ENCODE measurements around the gene TAS2R46. TPM values are rescaled to one million over a fixed set of nuclear protein-coding genes. Genes with fewer than 3 reads are reported as not detected.

TAS2R46 gene
- total RNA-seq, 2 donors from 2014 or later, result 0.67 TPM; not detected in 1

- no peak within 1 kb of the TSS for H3K27ac ChIP-seq
- no peak for DNase-seq (ENCODE audit: low spot score)
These were observed 30.8 kb downstream of the TAS2R46 start, which contains the start of gene TAS2R31 for GRCh38 chr12:11031307-11031706. TSS of gene TAS2R31 (minus strand) at chr12:11031407. CDS start at chr12:11031335, 72 bp downstream.

DNA sequence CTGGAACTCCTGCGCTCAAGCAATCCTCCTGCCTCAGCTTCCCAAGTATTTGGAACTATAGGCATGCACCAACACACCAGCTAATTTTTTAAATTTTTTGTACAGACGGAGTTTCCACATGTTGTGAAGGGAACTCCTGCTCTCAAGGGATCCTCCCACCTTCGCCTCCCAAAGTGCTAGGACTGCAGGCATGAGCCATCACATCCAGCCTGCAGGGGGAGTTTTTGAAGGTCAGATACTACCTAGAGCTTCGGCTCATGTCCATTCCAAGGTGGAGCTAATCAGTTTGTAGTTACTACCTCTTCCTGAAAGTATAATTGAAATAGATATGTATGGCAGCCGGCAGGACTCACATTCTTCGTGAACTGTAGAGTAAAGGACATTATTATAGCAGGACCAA lies 36.0 kb downstream of the TAS2R46 start:
- TF ChIP-seq, protein P1, sequence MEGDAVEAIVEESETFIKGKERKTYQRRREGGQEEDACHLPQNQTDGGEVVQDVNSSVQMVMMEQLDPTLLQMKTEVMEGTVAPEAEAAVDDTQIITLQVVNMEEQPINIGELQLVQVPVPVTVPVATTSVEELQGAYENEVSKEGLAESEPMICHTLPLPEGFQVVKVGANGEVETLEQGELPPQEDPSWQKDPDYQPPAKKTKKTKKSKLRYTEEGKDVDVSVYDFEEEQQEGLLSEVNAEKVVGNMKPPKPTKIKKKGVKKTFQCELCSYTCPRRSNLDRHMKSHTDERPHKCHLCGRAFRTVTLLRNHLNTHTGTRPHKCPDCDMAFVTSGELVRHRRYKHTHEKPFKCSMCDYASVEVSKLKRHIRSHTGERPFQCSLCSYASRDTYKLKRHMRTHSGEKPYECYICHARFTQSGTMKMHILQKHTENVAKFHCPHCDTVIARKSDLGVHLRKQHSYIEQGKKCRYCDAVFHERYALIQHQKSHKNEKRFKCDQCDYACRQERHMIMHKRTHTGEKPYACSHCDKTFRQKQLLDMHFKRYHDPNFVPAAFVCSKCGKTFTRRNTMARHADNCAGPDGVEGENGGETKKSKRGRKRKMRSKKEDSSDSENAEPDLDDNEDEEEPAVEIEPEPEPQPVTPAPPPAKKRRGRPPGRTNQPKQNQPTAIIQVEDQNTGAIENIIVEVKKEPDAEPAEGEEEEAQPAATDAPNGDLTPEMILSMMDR (IDR thresholded peaks at IDR 0.05), result no peak
- Histone ChIP-seq H3K27me3 (no peaks in the 10 kb centered on the region), H3K36me3 (no peaks in the 10 kb centered on the region), H3K4me1 (no peaks in the 10 kb centered on the region), H3K9me3 (no peaks in the 10 kb centered on the region), H3K27ac (no peak overlapping the region), H3K4me3 (no peak overlapping the region)
- DNase-seq (ENCODE audit: low spot score), result no peak

More at GRCh38 chr12:11031307-11031706, 30.8 kb downstream of the TAS2R46 start, which contains the start of gene TAS2R31:
- TF ChIP-seq, protein P1 (IDR thresholded peaks at IDR 0.05), result no peak
- H3K27me3 ChIP-seq, result no peaks in the 10 kb centered on the region
- no peaks in the 10 kb centered on the region for H3K9me3 ChIP-seq
- H3K4me1 ChIP-seq, result no peaks in the 10 kb centered on the region
- H3K4me3 ChIP-seq, result no peak within 1 kb of the TSS
- H3K36me3 ChIP-seq, result no peaks in the 10 kb centered on the region

DNA sequence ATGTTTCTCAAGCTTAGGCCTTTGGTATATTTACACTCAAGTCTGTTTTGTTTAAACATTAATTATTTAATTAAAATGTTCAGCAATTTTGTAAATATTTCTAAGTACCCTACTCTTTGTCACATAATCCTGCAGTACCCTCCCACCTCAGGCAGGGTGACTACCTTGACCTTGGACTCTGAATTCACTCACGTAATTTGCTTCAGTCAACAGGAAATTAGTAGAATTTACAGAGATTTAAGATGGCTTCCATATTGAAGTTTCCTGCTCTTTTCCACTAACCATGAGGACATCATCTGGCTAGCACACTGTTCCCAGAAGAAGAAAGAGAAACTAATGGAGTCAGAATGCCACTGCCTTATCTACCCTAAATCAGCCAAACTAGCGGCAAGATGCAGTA lies 38.7 kb downstream of the TAS2R46 start:
- DNase-seq (ENCODE audit: low spot score), result no peak
- Histone ChIP-seq H3K36me3 (no peaks in the 10 kb centered on the region), H3K4me3 (no peak overlapping the region), H3K9me3 (no peaks in the 10 kb centered on the region), H3K27me3 (no peaks in the 10 kb centered on the region), H3K27ac (no peak overlapping the region), H3K4me1 (no peaks in the 10 kb centered on the region)
- TF ChIP-seq, protein P1 (IDR thresholded peaks at IDR 0.05), result no peak

DNA sequence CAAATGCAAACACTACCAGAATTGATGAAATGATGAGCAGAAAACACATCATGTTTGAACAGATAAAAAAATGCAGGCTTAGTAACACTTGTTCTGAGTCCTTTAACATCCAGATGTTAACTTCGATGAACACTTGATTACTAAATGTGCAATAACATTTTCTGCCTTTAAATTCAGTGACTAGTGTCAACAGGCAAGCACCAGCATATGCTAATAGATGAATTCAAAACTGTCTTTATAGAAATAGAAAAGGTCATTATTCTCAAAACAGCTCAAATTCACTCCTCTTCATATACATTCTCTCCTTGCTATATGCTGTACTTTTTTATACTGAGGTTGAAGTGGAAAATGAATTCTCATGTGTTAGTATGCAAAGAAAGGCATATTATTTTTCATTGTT lies 39.6 kb downstream of the TAS2R46 start, which contains the start of gene TAS2R19:
TSS of gene TAS2R19 (minus strand) at position 101 of the 400 bp plus-strand sequence. CDS start at position 52, 49 bp downstream.
- no peak within 1 kb of the TSS for H3K27ac ChIP-seq
- no peak within 1 kb of the TSS for H3K4me3 ChIP-seq
- H3K9me3 ChIP-seq, result no peaks in the 10 kb centered on the region
- no peaks in the 10 kb centered on the region for H3K4me1 ChIP-seq
- no peaks in the 10 kb centered on the region for H3K36me3 ChIP-seq
- no peaks in the 10 kb centered on the region for H3K27me3 ChIP-seq
- DNase-seq (ENCODE audit: low spot score), result no peak
- TF ChIP-seq, protein P1 (IDR thresholded peaks at IDR 0.05), result no peak

DNA sequence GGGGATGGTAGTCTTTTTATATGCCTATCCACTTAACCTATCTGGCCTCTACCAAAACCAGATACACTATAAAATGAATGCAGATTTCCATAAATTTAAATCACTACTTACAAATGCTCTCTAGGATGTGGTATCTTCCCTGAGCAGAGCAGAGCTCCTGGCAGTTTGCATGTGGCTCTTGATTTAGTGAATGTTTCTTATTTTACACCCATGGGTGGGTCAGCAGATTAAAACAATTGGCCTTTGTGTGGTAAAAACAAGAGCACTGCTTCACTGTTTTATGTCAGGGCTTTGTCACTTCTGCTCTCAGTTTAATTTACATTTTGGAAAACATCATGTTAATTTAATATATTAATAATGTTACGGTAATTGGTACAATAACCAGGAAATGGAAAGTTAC lies 45.2 kb downstream of the TAS2R46 start:
- Histone ChIP-seq H3K4me1 (no peaks in the 10 kb centered on the region), H3K27me3 (no peaks in the 10 kb centered on the region), H3K27ac (no peak overlapping the region), H3K4me3 (no peak overlapping the region), H3K9me3 (no peaks in the 10 kb centered on the region), H3K36me3 (no peaks in the 10 kb centered on the region)
- DNase-seq (ENCODE audit: low spot score), result no peak
- TF ChIP-seq, protein P1 (IDR thresholded peaks at IDR 0.05), result no peak

All from right atrium auricular region (tissue), 2 donors.